ENCODE measurements around the gene HBE1. TPM values are rescaled to one million over a fixed set of nuclear protein-coding genes. Genes with fewer than 3 reads are reported as not detected.
"Not testable (repeated sequence)": the region's sequence is repeated elsewhere in the genome, so short reads cannot be mapped to it uniquely, and the experiment has no call there.

Gene HBE1
- polyA plus RNA-seq (2013, experiment 1 of 4) = not detected
- not detected for polyA plus RNA-seq (2013, experiment 2 of 4)
- polyA plus RNA-seq (2013, experiment 3 of 4) = 1.8 TPM
- 4.4 TPM for polyA plus RNA-seq (2013, experiment 4 of 4)

GRCh38 chr11:5269715-5270147 is at the start of gene HBE1:
Gene HBE1, minus strand, starts transcription at chr11:5269945. Its CDS starts 55 bp downstream, at chr11:5269890.
- Histone ChIP-seq H3K9me3 (ENCODE audit: control insufficient read depth, low read length) (no peaks in the 10 kb centered on the region), H3K36me3 (ENCODE audit: control insufficient read depth, insufficient read depth, low read length) (no peaks in the 10 kb centered on the region)
- 86 to 87% methylated on average over 4 of the region's 4 CpGs for WGBS, 2 experiments

GRCh38 chr11:5317292-5317691 is 47.5 kb upstream of the HBE1 start:
- no peaks in the 10 kb centered on the region for H3K36me3 ChIP-seq (ENCODE audit: control insufficient read depth, insufficient read depth, low read length)
- no peak overlapping the region for H3K27ac ChIP-seq (ENCODE audit: insufficient read depth, low read depth, low read length, poor library complexity, severe bottlenecking)
- WGBS, 2 experiments = 88 to 94% methylated on average over 4 to 5 of the region's 5 CpGs
- H3K9me3 ChIP-seq (ENCODE audit: control insufficient read depth, low read length) = no peaks in the 10 kb centered on the region
- no peaks in the 10 kb centered on the region for H3K4me1 ChIP-seq (ENCODE audit: control insufficient read depth, insufficient read depth, low read length)
- no peak overlapping the region for H3K4me3 ChIP-seq (ENCODE audit: insufficient read depth, low read depth, low read length)
- no peaks in the 10 kb centered on the region for H3K27me3 ChIP-seq (ENCODE audit: control insufficient read depth, insufficient read depth, low read length, poor library complexity, severe bottlenecking)

More at GRCh38 chr11:5269715-5270147, at the start of gene HBE1:
- Histone ChIP-seq H3K27me3 (ENCODE audit: control insufficient read depth, insufficient read depth, low read length, poor library complexity, severe bottlenecking) (no peaks in the 10 kb centered on the region), H3K4me3 (ENCODE audit: insufficient read depth, low read depth, low read length) (no peak within 1 kb of the TSS), H3K27ac (ENCODE audit: insufficient read depth, low read depth, low read length, poor library complexity, severe bottlenecking) (no peak within 1 kb of the TSS), H3K4me1 (ENCODE audit: control insufficient read depth, insufficient read depth, low read length) (no peaks in the 10 kb centered on the region)

GRCh38 chr11:5313326-5314023 is 43.7 kb upstream of the HBE1 start:
- H3K27me3 ChIP-seq (ENCODE audit: control insufficient read depth, insufficient read depth, low read length, poor library complexity, severe bottlenecking); H3K4me3 ChIP-seq (ENCODE audit: insufficient read depth, low read depth, low read length); H3K36me3 ChIP-seq (ENCODE audit: control insufficient read depth, insufficient read depth, low read length); H3K4me1 ChIP-seq (ENCODE audit: control insufficient read depth, insufficient read depth, low read length); H3K27ac ChIP-seq (ENCODE audit: insufficient read depth, low read depth, low read length, poor library complexity, severe bottlenecking); H3K9me3 ChIP-seq (ENCODE audit: control insufficient read depth, low read length): not testable (repeated sequence)
- 89 to 98% methylated on average over 2 to 3 of the region's 3 CpGs for WGBS, 2 experiments

GRCh38 chr11:5310423-5310822 is 40.7 kb upstream of the HBE1 start:
- no peak overlapping the region for H3K27ac ChIP-seq (ENCODE audit: insufficient read depth, low read depth, low read length, poor library complexity, severe bottlenecking)
- no peaks in the 10 kb centered on the region for H3K36me3 ChIP-seq (ENCODE audit: control insufficient read depth, insufficient read depth, low read length)
- WGBS, 2 experiments = 100% methylated on average over 1 of the region's 1 CpG; no CpG with 5 or more reads in 1 of the 2 experiments
- H3K4me1 ChIP-seq (ENCODE audit: control insufficient read depth, insufficient read depth, low read length) = no peaks in the 10 kb centered on the region
- no peak overlapping the region for H3K4me3 ChIP-seq (ENCODE audit: insufficient read depth, low read depth, low read length)
- H3K9me3 ChIP-seq (ENCODE audit: control insufficient read depth, low read length) = no peaks in the 10 kb centered on the region
- no peaks in the 10 kb centered on the region for H3K27me3 ChIP-seq (ENCODE audit: control insufficient read depth, insufficient read depth, low read length, poor library complexity, severe bottlenecking)

GRCh38 chr11:5307256-5308019 is 37.7 kb upstream of the HBE1 start:
- Histone ChIP-seq H3K36me3 (ENCODE audit: control insufficient read depth, insufficient read depth, low read length) (no peaks in the 10 kb centered on the region), H3K4me1 (ENCODE audit: control insufficient read depth, insufficient read depth, low read length) (no peaks in the 10 kb centered on the region), H3K27ac (ENCODE audit: insufficient read depth, low read depth, low read length, poor library complexity, severe bottlenecking) (no peak overlapping the region), H3K9me3 (ENCODE audit: control insufficient read depth, low read length) (no peaks in the 10 kb centered on the region), H3K4me3 (ENCODE audit: insufficient read depth, low read depth, low read length) (no peak overlapping the region), H3K27me3 (ENCODE audit: control insufficient read depth, insufficient read depth, low read length, poor library complexity, severe bottlenecking) (no peaks in the 10 kb centered on the region)
- WGBS, 2 experiments = 94 to 100% methylated on average over 1 to 2 of the region's 2 CpGs

GRCh38 chr11:5304046-5304445 is 34.3 kb upstream of the HBE1 start:
- 100% methylated on average over 1 of the region's 1 CpG; no CpG with 5 or more reads in 1 of the 2 experiments for WGBS, 2 experiments
- Histone ChIP-seq H3K27ac (ENCODE audit: insufficient read depth, low read depth, low read length, poor library complexity, severe bottlenecking) (no peak overlapping the region), H3K9me3 (ENCODE audit: control insufficient read depth, low read length) (no peaks in the 10 kb centered on the region), H3K36me3 (ENCODE audit: control insufficient read depth, insufficient read depth, low read length) (no peaks in the 10 kb centered on the region), H3K27me3 (ENCODE audit: control insufficient read depth, insufficient read depth, low read length, poor library complexity, severe bottlenecking) (no peaks in the 10 kb centered on the region), H3K4me1 (ENCODE audit: control insufficient read depth, insufficient read depth, low read length) (no peaks in the 10 kb centered on the region), H3K4me3 (ENCODE audit: insufficient read depth, low read depth, low read length) (no peak overlapping the region)

GRCh38 chr11:5303626-5304025 is 33.9 kb upstream of the HBE1 start:
- H3K4me3 ChIP-seq (ENCODE audit: insufficient read depth, low read depth, low read length) = no peak overlapping the region
- no peaks in the 10 kb centered on the region for H3K27me3 ChIP-seq (ENCODE audit: control insufficient read depth, insufficient read depth, low read length, poor library complexity, severe bottlenecking)
- H3K4me1 ChIP-seq (ENCODE audit: control insufficient read depth, insufficient read depth, low read length) = no peaks in the 10 kb centered on the region
- H3K36me3 ChIP-seq (ENCODE audit: control insufficient read depth, insufficient read depth, low read length) = no peaks in the 10 kb centered on the region
- H3K9me3 ChIP-seq (ENCODE audit: control insufficient read depth, low read length) = no peaks in the 10 kb centered on the region
- no peak overlapping the region for H3K27ac ChIP-seq (ENCODE audit: insufficient read depth, low read depth, low read length, poor library complexity, severe bottlenecking)
- WGBS, 2 experiments = 96 to 99% methylated on average over 3 to 4 of the region's 5 CpGs

GRCh38 chr11:5301846-5302245 is 32.1 kb upstream of the HBE1 start, which contains the start of gene OR51B4:
Gene OR51B4, minus strand, starts transcription at chr11:5301946. Its CDS starts 0 bp downstream, at chr11:5301946.
- Histone ChIP-seq H3K9me3 (ENCODE audit: control insufficient read depth, low read length) (no peaks in the 10 kb centered on the region), H3K27ac (ENCODE audit: insufficient read depth, low read depth, low read length, poor library complexity, severe bottlenecking) (no peak within 1 kb of the TSS), H3K36me3 (ENCODE audit: control insufficient read depth, insufficient read depth, low read length) (no peaks in the 10 kb centered on the region), H3K4me1 (ENCODE audit: control insufficient read depth, insufficient read depth, low read length) (no peaks in the 10 kb centered on the region), H3K27me3 (ENCODE audit: control insufficient read depth, insufficient read depth, low read length, poor library complexity, severe bottlenecking) (no peaks in the 10 kb centered on the region), H3K4me3 (ENCODE audit: insufficient read depth, low read depth, low read length) (no peak within 1 kb of the TSS)
- WGBS, 2 experiments = 95 to 97% methylated on average over 2 of the region's 2 CpGs

GRCh38 chr11:5300251-5300650 is 30.5 kb upstream of the HBE1 start:
- H3K9me3 ChIP-seq (ENCODE audit: control insufficient read depth, low read length) = no peaks in the 10 kb centered on the region

GRCh38 chr11:5298451-5298850 is 28.7 kb upstream of the HBE1 start:
- Histone ChIP-seq H3K27me3 (ENCODE audit: control insufficient read depth, insufficient read depth, low read length, poor library complexity, severe bottlenecking) (no peaks in the 10 kb centered on the region), H3K9me3 (ENCODE audit: control insufficient read depth, low read length) (no peaks in the 10 kb centered on the region), H3K36me3 (ENCODE audit: control insufficient read depth, insufficient read depth, low read length) (no peaks in the 10 kb centered on the region), H3K27ac (ENCODE audit: insufficient read depth, low read depth, low read length, poor library complexity, severe bottlenecking) (no peak overlapping the region), H3K4me3 (ENCODE audit: insufficient read depth, low read depth, low read length) (no peak overlapping the region), H3K4me1 (ENCODE audit: control insufficient read depth, insufficient read depth, low read length) (no peaks in the 10 kb centered on the region)
- WGBS, 2 experiments = 98 to 100% methylated on average over 1 of the region's 1 CpG

More at GRCh38 chr11:5300251-5300650, 30.5 kb upstream of the HBE1 start:
- no peak overlapping the region for H3K27ac ChIP-seq (ENCODE audit: insufficient read depth, low read depth, low read length, poor library complexity, severe bottlenecking)
- 94 to 96% methylated on average over 3 of the region's 3 CpGs for WGBS, 2 experiments
- no peak overlapping the region for H3K4me3 ChIP-seq (ENCODE audit: insufficient read depth, low read depth, low read length)
- H3K36me3 ChIP-seq (ENCODE audit: control insufficient read depth, insufficient read depth, low read length) = no peaks in the 10 kb centered on the region
- no peaks in the 10 kb centered on the region for H3K4me1 ChIP-seq (ENCODE audit: control insufficient read depth, insufficient read depth, low read length)
- no peaks in the 10 kb centered on the region for H3K27me3 ChIP-seq (ENCODE audit: control insufficient read depth, insufficient read depth, low read length, poor library complexity, severe bottlenecking)

Data from ectodermal cell (in vitro differentiated cells).